Liver (tissue), 9 donors: ENCODE measurements around the gene RNF175. TPM values are rescaled to one million over a fixed set of nuclear protein-coding genes. Genes with fewer than 3 reads are reported as not detected.

Experiments used
- DNase-seq: peaks from one replicate; pipeline ENCODE4 v3.0.0-alpha.2; 2017; ENCODE audit warnings: low spot score
- H3K27ac ChIP-seq, 2 donors: one replicate each; pipeline ENCODE4 v1.7.0; 2013; ENCODE audit warnings: inconsistent platforms in 2 of 2, low read length in 2 of 2, control low read depth in 1 of 2, low read depth in 1 of 2, mild to moderate bottlenecking in 1 of 2
- H3K27me3 ChIP-seq, 4 donors: one replicate each; pipeline versions ENCODE4 v1.6.1 to v1.7.0; 2013; ENCODE audit warnings: low read length in 3 of 4, inconsistent platforms in 1 of 4, mild to moderate bottlenecking in 1 of 4, moderate library complexity in 1 of 4; ENCODE audit not compliant: control insufficient read depth in 4 of 4, insufficient read depth in 4 of 4
- H3K36me3 ChIP-seq, 4 donors: one replicate each; pipeline versions ENCODE4 v1.6.1 to v1.7.0; 2013; ENCODE audit warnings: low read length in 3 of 4, mild to moderate bottlenecking in 3 of 4, low read depth in 1 of 4, moderate library complexity in 1 of 4; ENCODE audit not compliant: control insufficient read depth in 4 of 4, insufficient read depth in 3 of 4
- H3K4me1 ChIP-seq, 4 donors: one replicate each; pipeline versions ENCODE4 v1.6.1 to v1.7.0; 2013; ENCODE audit warnings: low read length in 3 of 4, mild to moderate bottlenecking in 3 of 4, moderate library complexity in 1 of 4; ENCODE audit not compliant: control insufficient read depth in 4 of 4, insufficient read depth in 4 of 4
- H3K4me3 ChIP-seq, 3 donors: one replicate each; pipeline versions ENCODE4 v1.6.1 to v1.7.0; 2013; ENCODE audit warnings: low read length in 3 of 3, control low read depth in 1 of 3, low read depth in 1 of 3, mild to moderate bottlenecking in 1 of 3
- H3K9ac ChIP-seq, 2 donors: one replicate each; pipeline ENCODE4 v1.7.0; 2013; ENCODE audit warnings: low read length in 2 of 2, mild to moderate bottlenecking in 2 of 2, moderate library complexity in 2 of 2, control low read depth in 1 of 2, low read depth in 1 of 2
- H3K9me3 ChIP-seq, 4 donors: one replicate each; pipeline versions ENCODE4 v1.6.1 to v1.7.0; 2013; ENCODE audit warnings: low read length in 3 of 4; ENCODE audit not compliant: control insufficient read depth in 4 of 4
- ATF3 ChIP-seq: IDR thresholded peaks from 2 replicates; pipeline ENCODE4 v1.6.1; 2016; ENCODE audit warnings: antibody characterized with exemption
- CTCF ChIP-seq: fragments of 150-350 bp; IDR thresholded peaks from 2 replicates; pipeline ENCODE4 v1.5.1; 2017; ENCODE audit warnings: improper control_type of control experiment, low read depth, low read length; ENCODE audit not compliant: missing input control
- EGR1 ChIP-seq, 2 donors: IDR thresholded peaks; 2 replicates each; pipeline ENCODE4 v1.6.1; 2016 to 2018; ENCODE audit warnings: antibody characterized with exemption in 2 of 2, low read depth in 2 of 2
- FOXA1 ChIP-seq: IDR thresholded peaks from 2 replicates; pipeline ENCODE4 v1.6.1; 2016; ENCODE audit warnings: antibody characterized with exemption
- FOXA2 ChIP-seq: IDR thresholded peaks from 2 replicates; pipeline ENCODE4 v1.6.1; 2016; ENCODE audit warnings: antibody characterized with exemption
- GABPA ChIP-seq, 2 donors: IDR thresholded peaks in 1 of 2; conservative IDR thresholded peaks in 1 of 2; 2 replicates each; pipeline ENCODE4 v1.6.1; 2016; ENCODE audit warnings: antibody characterized with exemption in 2 of 2, mild to moderate bottlenecking in 1 of 2, moderate library complexity in 1 of 2
- HNF4A ChIP-seq, 2 donors: conservative IDR thresholded peaks; 2 replicates each; pipeline ENCODE4 v1.6.1; 2016; ENCODE audit warnings: antibody characterized with exemption in 2 of 2, mild to moderate bottlenecking in 2 of 2
- HNF4G ChIP-seq: IDR thresholded peaks from 2 replicates; pipeline ENCODE4 v1.6.1; 2016; ENCODE audit warnings: antibody characterized with exemption
- JUND ChIP-seq, 2 donors: IDR thresholded peaks; 2 replicates each; pipeline ENCODE4 v1.6.1; 2016; ENCODE audit warnings: antibody characterized with exemption in 2 of 2
- NR2F2 ChIP-seq: IDR thresholded peaks from 2 replicates; pipeline ENCODE4 v1.6.1; 2016; ENCODE audit warnings: antibody characterized with exemption
- RAD21 ChIP-seq, 2 donors: IDR thresholded peaks; 2 replicates each; pipeline ENCODE4 v1.6.1; 2016; ENCODE audit warnings: antibody characterized with exemption in 2 of 2, mild to moderate bottlenecking in 2 of 2
- REST ChIP-seq: IDR thresholded peaks from 2 replicates; pipeline ENCODE4 v1.6.1; 2016; ENCODE audit warnings: antibody characterized with exemption, mild to moderate bottlenecking
- RXRA ChIP-seq, 2 donors: IDR thresholded peaks; 2 replicates each; pipeline ENCODE4 v1.6.1; 2017 to 2018; ENCODE audit warnings: antibody characterized with exemption in 2 of 2, mild to moderate bottlenecking in 1 of 2
- TAF1 ChIP-seq: conservative IDR thresholded peaks from 2 replicates; pipeline ENCODE4 v1.6.1; 2016; ENCODE audit warnings: antibody characterized with exemption, mild to moderate bottlenecking
- YY1 ChIP-seq: IDR thresholded peaks from 2 replicates; pipeline ENCODE4 v1.6.1; 2016; ENCODE audit warnings: antibody characterized with exemption, mild to moderate bottlenecking
- ZBTB33 ChIP-seq: IDR thresholded peaks from 2 replicates; pipeline ENCODE4 v1.6.1; 2016; ENCODE audit warnings: antibody characterized with exemption
- WGBS: extraction: QIAGEN DNeasy Blood & Tissue Kit; methylation state at CpG from one replicate; pipeline ENCODE4 v1.1.7; 2013; 5-methylcytosine and 5-hydroxymethylcytosine counted together
- polyA plus RNA-seq, 2 donors: library from polyadenylated mRNA; stranded (reverse) in 1 of 2; unstranded in 1 of 2; fragments of 200-250 nt in 1 of 2; fragments of >200 nt in 1 of 2; fragmentation: Nextera tagmentation in 1 of 2; extraction: Ambion mirVana in 1 of 2; gene quantifications; one replicate each; pipeline versions ENCODE4 v1.2.1 to v1.2.3, GENCODE V29; 2013 to 2015
- total RNA-seq, 2 donors: library from RNA; depleted of rRNA; stranded (reverse); fragments of >200 nt; gene quantifications; one replicate each; pipeline ENCODE4 v1.2.3, GENCODE V29; 2014
- TF ChIP-seq, protein P1 (sequence below): IDR thresholded peaks from 2 replicates; pipeline ENCODE4 v1.6.1; 2016; ENCODE audit warnings: antibody characterized with exemption
- donor health status: healthy.
- donor health status: healthy.
- donor health status: healthy.
- donor health status: healthy.
- donor health status: healthy.

RNF175 gene
- total and polyA plus RNA-seq, 4 donors, result 0.08 to 0.65 (median 0.24) TPM; not detected in 1

DNA sequence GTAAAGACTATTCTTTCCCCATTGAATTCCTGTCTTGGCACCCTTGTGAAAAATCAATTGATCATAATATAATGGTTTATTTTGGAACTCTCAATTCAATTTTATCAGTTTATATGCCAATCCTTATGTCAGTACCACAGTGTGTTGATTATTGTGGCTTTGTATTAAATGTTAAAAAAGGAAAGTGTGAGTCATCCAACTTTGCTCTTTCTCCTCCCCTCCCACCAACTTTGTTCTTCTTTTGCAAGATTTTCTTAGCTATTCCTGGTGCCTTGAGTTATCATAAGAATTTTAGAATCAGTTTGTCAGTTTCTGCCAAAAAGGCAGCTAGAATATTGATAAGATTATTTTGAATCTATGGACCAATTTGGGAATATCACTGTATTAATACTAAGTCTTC is 11.2 kb upstream of the RNF175 start:
- no peak overlapping the region for H3K4me3 ChIP-seq
- H3K9me3 ChIP-seq, result no peaks in the 10 kb centered on the region
- TF ChIP-seq HNF4A (conservative IDR thresholded peaks at IDR 0.05), result no peak
- no peak for TF ChIP-seq CTCF
- no peak for TF ChIP-seq REST
- TF ChIP-seq TAF1, result no peak
- TF ChIP-seq ATF3, result no peak
- no peak for TF ChIP-seq EGR1 (IDR thresholded peaks at IDR 0.05; ENCODE audit: low read depth in 2 of 2)
- no peak for TF ChIP-seq FOXA2
- no peak for TF ChIP-seq FOXA1
- TF ChIP-seq, protein P1, sequence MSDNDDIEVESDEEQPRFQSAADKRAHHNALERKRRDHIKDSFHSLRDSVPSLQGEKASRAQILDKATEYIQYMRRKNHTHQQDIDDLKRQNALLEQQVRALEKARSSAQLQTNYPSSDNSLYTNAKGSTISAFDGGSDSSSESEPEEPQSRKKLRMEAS, result no peak
- no peak for TF ChIP-seq HNF4G
- no peak for TF ChIP-seq YY1
- no peak for TF ChIP-seq NR2F2
- TF ChIP-seq RXRA (IDR thresholded peaks at IDR 0.05), result no peak
- TF ChIP-seq GABPA (IDR thresholded peaks at IDR 0.05 in 1 of 2, conservative IDR thresholded peaks at IDR 0.05 in 1 of 2), result no peak
- no peak for DNase-seq
- no peak overlapping the region for H3K27ac ChIP-seq
- no peaks in the 10 kb centered on the region for H3K4me1 ChIP-seq
- no peaks in the 10 kb centered on the region for H3K36me3 ChIP-seq
- no peak overlapping the region for H3K9ac ChIP-seq
- peaks cover 0 to 3% (median 0%) of the 10 kb centered on the region in 4 donors for H3K27me3 ChIP-seq

DNA sequence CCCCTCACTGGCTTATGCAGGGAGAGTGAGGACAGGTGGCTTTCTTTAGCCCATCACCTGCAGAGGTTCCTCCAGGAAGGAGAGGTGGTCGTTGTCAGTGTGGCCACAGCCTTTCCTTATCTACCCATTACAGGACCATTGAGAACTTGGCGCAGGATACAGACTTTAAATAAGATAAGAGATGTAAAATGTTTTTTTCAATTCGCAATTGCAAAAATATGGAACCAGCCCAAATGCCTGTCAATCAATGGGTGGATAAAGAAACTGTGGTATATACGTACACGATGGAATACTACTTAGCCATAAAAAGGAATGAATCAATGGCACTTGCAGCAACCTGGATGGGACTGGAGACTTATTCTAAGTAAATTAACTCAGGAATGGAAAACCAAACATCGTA is 6.9 kb upstream of the RNF175 start:
- H3K9ac ChIP-seq, result no peak overlapping the region
- H3K27ac ChIP-seq, result no peak overlapping the region
- H3K9me3 ChIP-seq, result no peaks in the 10 kb centered on the region
- no peaks in the 10 kb centered on the region for H3K4me1 ChIP-seq
- no peak for DNase-seq
- 88% methylated on average over 6 of the region's 6 CpGs for WGBS
- H3K36me3 ChIP-seq, result no peaks in the 10 kb centered on the region
- H3K4me3 ChIP-seq, result no peak overlapping the region
- H3K27me3 ChIP-seq, result peaks cover 0 to 3% (median 0%) of the 10 kb centered on the region in 4 donors
- TF ChIP-seq YY1, result no peak
- no peak for TF ChIP-seq FOXA2
- TF ChIP-seq ZBTB33, result no peak
- TF ChIP-seq NR2F2, result no peak
- TF ChIP-seq CTCF, result no peak
- TF ChIP-seq JUND (IDR thresholded peaks at IDR 0.05), result no peak
- no peak for TF ChIP-seq TAF1
- no peak for TF ChIP-seq HNF4A (conservative IDR thresholded peaks at IDR 0.05)
- TF ChIP-seq HNF4G, result no peak
- no peak for TF ChIP-seq RAD21 (IDR thresholded peaks at IDR 0.05)
- no peak for TF ChIP-seq RXRA (IDR thresholded peaks at IDR 0.05)
- TF ChIP-seq, protein P1, result no peak
- no peak for TF ChIP-seq FOXA1
- TF ChIP-seq ATF3, result no peak
- TF ChIP-seq GABPA (IDR thresholded peaks at IDR 0.05 in 1 of 2, conservative IDR thresholded peaks at IDR 0.05 in 1 of 2), result no peak
